Measurements from ENCODE around the gene ADORA1. TPM values are rescaled to one million over a fixed set of nuclear protein-coding genes. Genes with fewer than 3 reads are reported as not detected.
A peak's percentile ranks its signal among the peaks of the same experiment; 100 is the strongest.

Gene ADORA1
- polyA plus RNA-seq, 1 donor = 0.55 TPM

DNA sequence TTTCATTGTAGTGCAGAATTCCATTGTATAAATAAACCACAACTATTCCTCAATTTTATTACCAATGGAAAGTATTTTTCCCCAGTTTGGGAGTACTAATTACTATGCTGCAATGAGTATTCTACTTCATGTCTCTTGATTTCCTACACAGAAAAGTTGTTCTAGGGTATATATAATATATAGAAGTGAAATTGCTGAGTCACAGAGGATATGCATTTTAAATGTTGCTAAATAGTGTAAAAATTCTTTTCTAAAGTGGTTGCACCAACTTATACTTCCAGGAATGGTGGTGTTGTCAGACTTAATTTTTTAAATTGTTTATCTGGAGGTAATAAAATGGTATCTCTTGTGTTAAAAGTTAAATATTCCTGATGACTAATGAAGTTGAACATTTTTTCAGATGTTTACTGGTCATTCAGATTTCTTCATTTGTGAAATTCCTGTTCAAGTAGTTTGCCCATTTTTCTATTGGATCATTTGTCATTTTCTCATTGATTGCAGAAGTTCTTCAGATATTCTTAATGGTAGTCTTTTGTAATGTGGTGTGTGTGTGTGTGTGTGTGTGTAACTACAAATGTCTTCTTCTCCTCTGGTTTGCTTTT lies 22.6 kb upstream of the ADORA1 start:
- DNase-seq = no peak
- peaks cover 8% of the 10 kb centered on the region for H3K27me3 ChIP-seq (ENCODE audit: control insufficient read depth, insufficient read depth, low read length)
- no peaks in the 10 kb centered on the region for H3K36me3 ChIP-seq (ENCODE audit: control insufficient read depth, insufficient read depth, low read length)
- H3K27ac ChIP-seq (ENCODE audit: low read length) = no peak overlapping the region
- H3K9me3 ChIP-seq (ENCODE audit: control insufficient read depth, low read depth, low read length) = peaks cover 2% of the 10 kb centered on the region
- no peaks in the 10 kb centered on the region for H3K4me1 ChIP-seq (ENCODE audit: control insufficient read depth, insufficient read depth, low read length)
- H3K4me3 ChIP-seq (ENCODE audit: low read length) = no peak overlapping the region

DNA sequence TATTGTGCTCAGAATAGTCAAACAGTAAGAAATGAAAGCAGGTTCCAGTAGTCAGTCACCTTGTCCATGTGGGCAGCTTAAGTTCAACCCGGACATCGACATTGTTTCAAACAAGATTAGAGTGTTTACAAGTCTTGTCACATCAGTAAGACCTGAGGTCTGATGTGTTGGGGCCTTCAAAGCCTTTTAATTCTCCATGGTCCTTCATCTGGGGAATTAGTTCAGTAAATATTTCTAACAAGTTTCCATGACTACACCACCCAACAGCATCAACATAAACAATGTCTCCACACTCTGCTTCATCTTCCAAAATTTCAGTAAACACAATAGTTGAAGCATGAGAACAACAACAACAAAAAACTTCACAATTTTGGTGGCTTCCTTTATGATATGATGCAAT lies 15.1 kb upstream of the ADORA1 start:
- no peak overlapping the region for H3K4me3 ChIP-seq (ENCODE audit: low read length)
- H3K4me1 ChIP-seq (ENCODE audit: control insufficient read depth, insufficient read depth, low read length) = peaks cover under 1% of the 10 kb centered on the region
- H3K9me3 ChIP-seq (ENCODE audit: control insufficient read depth, low read depth, low read length) = no peaks in the 10 kb centered on the region
- DNase-seq = no peak
- H3K36me3 ChIP-seq (ENCODE audit: control insufficient read depth, insufficient read depth, low read length) = no peaks in the 10 kb centered on the region
- no CpG with 5 or more reads among the region's 2 CpGs for WGBS (ENCODE audit: insufficient coverage, low lambda C conversion rate)
- peaks cover 35% of the 10 kb centered on the region for H3K27me3 ChIP-seq (ENCODE audit: control insufficient read depth, insufficient read depth, low read length)
- H3K27ac ChIP-seq (ENCODE audit: low read length) = no peak overlapping the region

DNA sequence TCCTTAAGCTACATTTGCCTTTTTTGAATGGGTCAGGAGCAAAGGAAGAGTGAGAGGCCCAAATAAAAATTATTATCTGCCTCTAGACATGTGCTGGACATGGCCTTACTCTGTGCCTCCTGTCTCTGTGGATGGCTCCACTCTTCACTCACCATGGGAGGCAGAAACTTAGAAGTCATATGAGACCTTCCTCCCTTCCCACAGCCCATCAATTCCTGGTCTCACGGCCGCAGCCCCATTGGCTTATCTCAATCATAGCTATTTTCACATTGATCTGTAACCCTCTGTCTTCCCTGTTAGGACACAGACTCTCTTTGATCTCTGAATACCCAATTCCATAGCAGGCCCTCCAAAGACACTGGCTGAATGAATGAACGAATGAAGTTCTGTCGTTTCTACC lies 14.2 kb upstream of the ADORA1 start:
- Histone ChIP-seq H3K27me3 (ENCODE audit: control insufficient read depth, insufficient read depth, low read length) (peaks cover 40% of the 10 kb centered on the region), H3K4me3 (ENCODE audit: low read length) (no peak overlapping the region), H3K9me3 (ENCODE audit: control insufficient read depth, low read depth, low read length) (no peaks in the 10 kb centered on the region), H3K27ac (ENCODE audit: low read length) (no peak overlapping the region), H3K36me3 (ENCODE audit: control insufficient read depth, insufficient read depth, low read length) (no peaks in the 10 kb centered on the region), H3K4me1 (ENCODE audit: control insufficient read depth, insufficient read depth, low read length) (peaks cover 3% of the 10 kb centered on the region)
- WGBS (ENCODE audit: insufficient coverage, low lambda C conversion rate) = 80% methylated on average over 2 of the region's 4 CpGs
- no peak for DNase-seq

DNA sequence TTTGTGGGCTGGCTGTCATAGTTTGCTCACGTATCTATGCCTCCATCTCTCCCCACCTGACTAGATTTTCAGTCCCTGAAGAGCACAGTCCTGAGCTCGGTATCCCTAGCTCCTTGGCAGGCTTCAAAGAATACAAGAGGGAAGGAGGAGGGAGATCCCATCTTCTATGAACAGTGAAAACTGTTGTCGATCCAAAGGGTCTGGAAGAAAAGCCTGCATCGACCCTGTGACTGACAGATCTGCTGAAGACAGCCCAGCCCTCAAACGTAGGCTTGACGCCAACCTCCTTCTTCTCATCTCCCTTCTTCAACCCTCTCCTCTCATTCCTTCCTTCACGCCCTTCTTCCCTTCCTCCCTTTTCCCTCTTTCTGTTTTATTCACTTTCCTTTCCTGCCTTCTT lies 13.3 kb upstream of the ADORA1 start:
- Histone ChIP-seq H3K4me1 (ENCODE audit: control insufficient read depth, insufficient read depth, low read length) (peaks cover 3% of the 10 kb centered on the region), H3K36me3 (ENCODE audit: control insufficient read depth, insufficient read depth, low read length) (no peaks in the 10 kb centered on the region), H3K4me3 (ENCODE audit: low read length) (no peak overlapping the region), H3K27ac (ENCODE audit: low read length) (no peak overlapping the region), H3K27me3 (ENCODE audit: control insufficient read depth, insufficient read depth, low read length) (peaks cover 41% of the 10 kb centered on the region), H3K9me3 (ENCODE audit: control insufficient read depth, low read depth, low read length) (no peaks in the 10 kb centered on the region)
- DNase-seq = no peak
- 100% methylated on average over 3 of the region's 7 CpGs for WGBS (ENCODE audit: insufficient coverage, low lambda C conversion rate)

DNA sequence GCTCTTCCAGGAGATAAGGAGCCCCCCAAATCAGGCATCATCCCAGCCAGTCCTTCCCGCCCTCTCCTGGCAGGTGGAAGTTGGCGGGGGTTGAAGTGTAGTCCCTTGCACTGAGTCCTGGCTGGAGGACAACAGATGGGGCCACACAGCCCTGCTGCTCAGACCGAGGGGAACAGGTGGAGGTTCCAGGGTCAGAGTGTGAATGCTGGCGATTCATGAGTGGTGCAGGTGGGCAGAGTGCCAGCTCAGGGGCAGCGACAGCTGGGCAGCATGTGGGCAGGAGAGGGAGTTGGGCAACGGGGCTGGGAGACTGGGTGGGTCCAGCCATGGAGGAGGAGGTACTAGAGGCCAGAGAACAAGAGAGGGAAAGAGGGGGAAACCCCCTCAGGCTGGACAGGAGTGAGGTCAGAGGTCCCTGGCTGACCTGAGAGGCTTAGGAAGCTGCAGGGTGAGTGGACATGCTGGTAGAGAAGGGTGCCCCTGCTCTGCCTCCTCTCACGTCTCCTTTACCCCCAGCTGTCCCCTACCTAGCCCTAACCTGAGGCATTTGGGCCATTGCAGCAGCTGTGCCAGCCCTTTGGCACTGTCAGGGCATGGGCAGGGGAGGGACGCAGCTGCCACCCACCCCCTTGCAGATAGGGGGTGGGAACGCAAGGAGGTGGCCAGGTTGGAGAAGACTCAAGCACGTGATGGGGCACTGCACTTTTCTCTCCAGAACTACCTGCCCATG lies 11.3 kb upstream of the ADORA1 start:
- Histone ChIP-seq H3K27me3 (ENCODE audit: control insufficient read depth, insufficient read depth, low read length) (peaks cover 44% of the 10 kb centered on the region), H3K27ac (ENCODE audit: low read length) (no peak overlapping the region), H3K36me3 (ENCODE audit: control insufficient read depth, insufficient read depth, low read length) (no peaks in the 10 kb centered on the region), H3K9me3 (ENCODE audit: control insufficient read depth, low read depth, low read length) (no peaks in the 10 kb centered on the region), H3K4me1 (ENCODE audit: control insufficient read depth, insufficient read depth, low read length) (peaks cover 3% of the 10 kb centered on the region), H3K4me3 (ENCODE audit: low read length) (no peak overlapping the region)
- DNase-seq = no peak
- 83% methylated on average over 1 of the region's 10 CpGs for WGBS (ENCODE audit: insufficient coverage, low lambda C conversion rate)

DNA sequence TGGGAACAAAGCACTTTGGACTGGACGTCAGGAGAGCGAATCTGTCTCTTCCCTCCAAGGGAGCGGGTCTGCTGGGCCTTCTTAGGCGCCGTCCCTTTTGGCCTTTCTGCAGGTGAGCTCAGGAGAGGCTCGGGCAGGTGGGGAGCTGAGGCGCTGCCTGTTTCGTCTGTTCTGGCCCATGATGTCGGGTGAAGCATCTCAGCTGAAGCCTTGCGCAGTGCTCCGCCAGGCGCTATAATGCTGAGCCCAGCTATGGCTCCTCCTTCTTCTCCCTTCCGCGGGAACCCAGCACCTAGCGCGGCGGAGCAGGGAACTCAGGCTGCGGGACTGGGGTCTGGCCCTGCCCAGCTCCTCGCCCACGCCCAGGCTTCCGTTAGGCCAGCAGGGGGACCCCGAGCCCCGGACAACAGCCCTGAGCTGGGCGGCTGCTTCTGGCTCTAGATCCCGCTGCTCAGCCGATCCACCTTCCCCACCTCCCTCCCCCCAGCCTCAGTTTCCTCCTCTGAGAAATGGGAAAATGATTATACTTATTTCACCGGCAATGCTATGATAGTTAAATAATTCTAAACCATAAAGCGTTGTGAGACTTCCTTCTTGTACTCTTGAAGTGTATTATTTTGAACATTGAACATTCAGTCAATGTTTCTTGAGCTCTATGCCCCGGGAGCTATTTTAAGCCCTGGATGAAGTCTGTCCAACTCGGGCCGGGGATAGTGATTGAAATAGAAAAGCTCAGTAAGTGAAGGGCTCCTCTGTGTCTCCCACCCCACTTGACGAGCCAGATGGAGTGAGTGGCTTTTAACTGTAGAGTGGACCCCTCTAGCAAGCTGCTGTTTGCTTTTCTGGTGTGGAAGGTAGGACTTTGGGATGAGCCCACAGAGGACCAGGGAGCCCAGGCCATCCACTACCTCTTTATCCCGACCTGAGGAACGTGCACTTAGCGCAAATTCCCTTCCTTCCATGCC lies 9.6 kb upstream of the ADORA1 start:
- H3K36me3 ChIP-seq (ENCODE audit: control insufficient read depth, insufficient read depth, low read length) = no peaks in the 10 kb centered on the region
- no CpG with 5 or more reads among the region's 35 CpGs for WGBS (ENCODE audit: insufficient coverage, low lambda C conversion rate)
- H3K4me3 ChIP-seq (ENCODE audit: low read length) = no peak overlapping the region
- no peak overlapping the region for H3K27ac ChIP-seq (ENCODE audit: low read length)
- peak; percentile 43 to 55 for DNase-seq
- peaks cover 3% of the 10 kb centered on the region for H3K4me1 ChIP-seq (ENCODE audit: control insufficient read depth, insufficient read depth, low read length)
- peaks cover 52% of the 10 kb centered on the region for H3K27me3 ChIP-seq (ENCODE audit: control insufficient read depth, insufficient read depth, low read length)
- no peaks in the 10 kb centered on the region for H3K9me3 ChIP-seq (ENCODE audit: control insufficient read depth, low read depth, low read length)

DNA sequence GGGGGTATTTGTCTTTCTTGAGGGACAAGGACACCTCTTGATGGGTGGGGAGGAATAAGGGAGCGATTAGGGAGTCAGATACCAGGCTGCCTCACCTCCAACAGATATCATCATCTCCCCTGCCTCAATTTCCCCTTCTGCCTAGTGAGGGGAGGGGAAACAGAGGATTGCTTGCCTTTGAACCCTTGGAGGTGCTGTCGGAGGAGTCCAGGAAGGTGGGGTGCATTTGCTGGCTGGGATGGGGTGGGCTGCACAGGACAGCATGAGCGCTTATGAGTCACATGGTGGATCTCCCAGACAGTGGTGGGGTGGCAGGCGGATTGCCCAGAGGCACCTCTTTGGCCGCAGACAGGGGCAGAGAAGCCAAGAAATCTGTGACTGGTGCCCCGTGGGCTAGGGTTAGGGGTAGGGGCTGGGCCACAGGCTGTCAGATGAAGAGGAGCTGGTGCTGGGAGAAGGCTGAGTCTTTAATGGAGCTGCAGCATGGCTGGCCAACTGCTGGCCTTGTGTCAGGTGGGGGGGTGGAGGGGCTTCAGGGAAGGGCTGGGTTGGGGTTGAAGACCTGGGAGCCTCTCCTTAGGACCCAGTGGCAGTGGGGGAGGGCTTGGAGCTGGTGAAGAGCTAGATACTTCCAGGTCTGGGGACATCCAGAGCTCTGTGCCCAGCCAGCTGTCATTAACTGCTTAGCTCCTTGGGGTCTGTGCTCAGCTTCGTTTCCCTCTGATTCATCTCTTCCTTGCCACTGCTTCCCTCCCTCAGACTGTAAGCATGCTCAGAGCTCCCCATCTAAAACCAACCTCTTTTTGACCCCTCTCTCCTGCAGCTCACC lies 7.0 kb upstream of the ADORA1 start:
- H3K4me1 ChIP-seq (ENCODE audit: control insufficient read depth, insufficient read depth, low read length) = peaks cover 3% of the 10 kb centered on the region
- peaks cover 68% of the 10 kb centered on the region for H3K27me3 ChIP-seq (ENCODE audit: control insufficient read depth, insufficient read depth, low read length)
- H3K4me3 ChIP-seq (ENCODE audit: low read length) = no peak overlapping the region
- no peak for DNase-seq
- no peak overlapping the region for H3K27ac ChIP-seq (ENCODE audit: low read length)
- WGBS (ENCODE audit: insufficient coverage, low lambda C conversion rate) = no CpG with 5 or more reads among the region's 7 CpGs
- H3K36me3 ChIP-seq (ENCODE audit: control insufficient read depth, insufficient read depth, low read length) = no peaks in the 10 kb centered on the region
- H3K9me3 ChIP-seq (ENCODE audit: control insufficient read depth, low read depth, low read length) = no peaks in the 10 kb centered on the region

DNA sequence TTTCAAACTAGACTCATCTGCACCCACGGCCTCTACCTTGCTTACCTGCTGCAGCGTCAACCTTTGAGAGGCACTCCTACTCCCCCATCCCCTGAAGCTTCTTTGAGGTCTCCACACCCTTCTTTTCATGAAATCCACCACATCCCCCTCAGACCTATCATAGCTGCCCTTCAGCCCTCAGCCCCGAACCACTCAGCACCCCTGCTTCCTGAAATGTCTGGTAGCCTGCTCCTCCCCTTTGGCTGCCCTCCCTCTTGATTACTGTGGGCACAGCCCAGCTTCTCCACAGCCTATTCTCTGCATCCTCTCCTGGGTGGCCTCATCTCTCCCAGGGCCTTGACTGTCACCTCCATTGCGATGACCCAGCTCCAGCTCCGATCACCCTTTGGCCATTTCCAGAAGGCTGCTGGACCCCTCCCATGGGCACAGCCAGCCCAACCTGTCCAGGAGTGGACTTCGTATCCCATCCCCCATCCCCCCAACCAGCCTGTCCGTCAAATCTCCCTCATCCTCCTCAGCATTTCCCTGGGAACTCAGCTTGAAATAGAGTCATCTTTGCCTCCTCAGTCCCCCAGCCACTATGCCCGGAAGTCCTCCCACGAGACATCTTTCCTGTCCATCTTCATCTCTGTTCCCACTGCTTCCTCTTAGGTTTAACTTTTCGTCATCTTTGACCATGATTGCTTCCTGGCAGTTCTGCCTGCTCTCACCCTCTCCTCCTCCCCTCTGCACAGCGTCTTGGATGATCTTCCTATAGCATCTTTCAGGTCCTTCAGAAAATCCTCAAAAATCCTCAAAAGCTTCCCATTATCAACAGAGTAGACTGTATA lies 6.1 kb upstream of the ADORA1 start:
- Histone ChIP-seq H3K36me3 (ENCODE audit: control insufficient read depth, insufficient read depth, low read length) (no peaks in the 10 kb centered on the region), H3K4me1 (ENCODE audit: control insufficient read depth, insufficient read depth, low read length) (peaks cover 7% of the 10 kb centered on the region), H3K27ac (ENCODE audit: low read length) (no peak overlapping the region), H3K27me3 (ENCODE audit: control insufficient read depth, insufficient read depth, low read length) (peaks cover 71% of the 10 kb centered on the region), H3K4me3 (ENCODE audit: low read length) (no peak overlapping the region), H3K9me3 (ENCODE audit: control insufficient read depth, low read depth, low read length) (no peaks in the 10 kb centered on the region)
- 73% methylated on average over 3 of the region's 11 CpGs for WGBS (ENCODE audit: insufficient coverage, low lambda C conversion rate)
- no peak for DNase-seq

DNA sequence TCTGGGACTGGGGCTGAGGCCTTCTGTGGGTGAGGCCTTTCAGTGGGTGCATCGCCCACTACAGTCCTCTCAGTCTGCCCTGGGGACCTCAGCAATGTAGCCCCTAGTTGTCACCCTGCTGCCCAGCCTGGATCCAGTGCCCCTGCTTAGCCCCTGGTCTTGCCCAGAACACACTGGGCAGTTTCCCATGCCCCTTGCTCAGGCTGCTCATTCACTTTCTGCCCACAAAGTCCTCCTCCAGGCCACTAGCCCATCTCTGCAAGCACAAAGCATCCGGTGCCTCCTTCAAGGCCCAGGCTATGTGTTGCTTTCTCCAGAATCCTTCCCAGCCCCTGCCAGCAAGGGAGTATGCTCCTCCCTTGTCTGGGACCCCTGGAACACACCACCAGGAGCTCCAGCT lies 5.4 kb upstream of the ADORA1 start:
- H3K9me3 ChIP-seq (ENCODE audit: control insufficient read depth, low read depth, low read length) = no peaks in the 10 kb centered on the region
- H3K27me3 ChIP-seq (ENCODE audit: control insufficient read depth, insufficient read depth, low read length) = peaks cover 73% of the 10 kb centered on the region
- no peak for DNase-seq
- H3K4me1 ChIP-seq (ENCODE audit: control insufficient read depth, insufficient read depth, low read length) = peaks cover 13% of the 10 kb centered on the region
- WGBS (ENCODE audit: insufficient coverage, low lambda C conversion rate) = no CpG with 5 or more reads among the region's 2 CpGs
- no peaks in the 10 kb centered on the region for H3K36me3 ChIP-seq (ENCODE audit: control insufficient read depth, insufficient read depth, low read length)
- no peak overlapping the region for H3K27ac ChIP-seq (ENCODE audit: low read length)
- H3K4me3 ChIP-seq (ENCODE audit: low read length) = no peak overlapping the region
